ENCODE measurements around the gene CDC123. TPM values are rescaled to one million over a fixed set of nuclear protein-coding genes. Genes with fewer than 3 reads are reported as not detected.
"Not testable (repeated sequence)": the region's sequence is repeated elsewhere in the genome, so short reads cannot be mapped to it uniquely, and the experiment has no call there.

The CDC123 gene
- total and polyA plus RNA-seq, 12 donors = 41.1 to 119 (median 55.7) TPM

DNA sequence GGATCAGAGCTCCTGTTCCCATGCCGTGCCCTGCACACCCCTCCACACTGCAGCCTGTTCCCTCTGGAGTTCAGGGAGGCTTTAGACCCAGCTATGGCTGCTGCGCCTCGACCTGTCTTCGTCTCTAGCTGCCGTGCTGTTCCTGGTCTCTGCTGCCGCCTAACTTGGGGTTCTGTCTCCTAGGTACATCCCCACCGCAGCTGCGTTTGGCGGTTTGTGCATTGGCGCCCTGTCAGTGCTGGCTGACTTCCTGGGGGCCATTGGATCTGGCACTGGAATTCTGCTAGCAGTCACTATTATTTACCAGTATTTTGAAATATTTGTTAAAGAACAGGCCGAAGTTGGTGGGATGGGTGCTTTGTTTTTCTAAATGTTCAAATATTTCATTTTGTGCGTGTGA lies 31.9 kb upstream of the CDC123 start:
- intact Hi-C loops (cut with DNase I) = no loop called here
- WGBS, 4 donors = 94 to 96% (median 95%) methylated on average over 11 to 12 of the region's 12 CpGs
- Histone ChIP-seq H3K36me3 (replicated peaks in 1 of 2) (peaks cover 0 to 51% of the 10 kb centered on the region in 2 donors), H3K27ac (no peak overlapping the region), H3K27me3 (no peaks in the 10 kb centered on the region), H3K4me3 (no peak overlapping the region), H3K9me3 (replicated peaks in 1 of 3) (no peaks in the 10 kb centered on the region), H3K4me1 (replicated peaks in 1 of 2) (no peaks in the 10 kb centered on the region)
- TF ChIP-seq, protein P1, sequence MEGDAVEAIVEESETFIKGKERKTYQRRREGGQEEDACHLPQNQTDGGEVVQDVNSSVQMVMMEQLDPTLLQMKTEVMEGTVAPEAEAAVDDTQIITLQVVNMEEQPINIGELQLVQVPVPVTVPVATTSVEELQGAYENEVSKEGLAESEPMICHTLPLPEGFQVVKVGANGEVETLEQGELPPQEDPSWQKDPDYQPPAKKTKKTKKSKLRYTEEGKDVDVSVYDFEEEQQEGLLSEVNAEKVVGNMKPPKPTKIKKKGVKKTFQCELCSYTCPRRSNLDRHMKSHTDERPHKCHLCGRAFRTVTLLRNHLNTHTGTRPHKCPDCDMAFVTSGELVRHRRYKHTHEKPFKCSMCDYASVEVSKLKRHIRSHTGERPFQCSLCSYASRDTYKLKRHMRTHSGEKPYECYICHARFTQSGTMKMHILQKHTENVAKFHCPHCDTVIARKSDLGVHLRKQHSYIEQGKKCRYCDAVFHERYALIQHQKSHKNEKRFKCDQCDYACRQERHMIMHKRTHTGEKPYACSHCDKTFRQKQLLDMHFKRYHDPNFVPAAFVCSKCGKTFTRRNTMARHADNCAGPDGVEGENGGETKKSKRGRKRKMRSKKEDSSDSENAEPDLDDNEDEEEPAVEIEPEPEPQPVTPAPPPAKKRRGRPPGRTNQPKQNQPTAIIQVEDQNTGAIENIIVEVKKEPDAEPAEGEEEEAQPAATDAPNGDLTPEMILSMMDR (IDR thresholded peaks at IDR 0.05) = no peak
- no peak for DNase-seq

DNA sequence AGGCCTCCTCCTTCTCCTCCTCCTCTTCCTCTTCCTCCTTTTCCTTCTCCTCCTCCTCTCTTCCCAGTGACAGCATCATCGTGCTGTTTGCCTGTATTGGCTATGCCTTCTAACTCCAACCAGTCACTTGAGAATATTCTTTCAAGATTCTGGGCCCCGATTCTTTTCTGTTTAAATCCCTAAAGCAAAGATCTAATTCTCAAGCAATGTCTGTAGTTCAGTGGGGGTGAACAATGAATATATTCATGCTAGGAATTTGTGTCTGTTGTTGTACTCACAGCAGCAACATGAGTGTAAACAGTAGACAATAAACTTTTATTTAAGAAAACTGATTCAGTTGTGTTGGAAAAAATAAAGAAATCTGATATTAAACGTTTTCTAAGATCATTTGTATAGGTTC lies 31.0 kb upstream of the CDC123 start:
- Histone ChIP-seq H3K9me3 (replicated peaks in 1 of 3) (no peaks in the 10 kb centered on the region), H3K4me1 (replicated peaks in 1 of 2) (no peaks in the 10 kb centered on the region), H3K36me3 (replicated peaks in 1 of 2) (peaks cover 0 to 55% of the 10 kb centered on the region in 2 donors), H3K27me3 (no peaks in the 10 kb centered on the region), H3K4me3 (no peak overlapping the region), H3K27ac (no peak overlapping the region)
- no peak for TF ChIP-seq POLR2A (IDR thresholded peaks at IDR 0.05)
- TF ChIP-seq, protein P1 (IDR thresholded peaks at IDR 0.05) = no peak
- 77 to 85% (median 78%) methylated on average over 3 of the region's 3 CpGs for WGBS, 4 donors
- DNase-seq = no peak
- intact Hi-C loops (cut with DNase I) = no loop called here

DNA sequence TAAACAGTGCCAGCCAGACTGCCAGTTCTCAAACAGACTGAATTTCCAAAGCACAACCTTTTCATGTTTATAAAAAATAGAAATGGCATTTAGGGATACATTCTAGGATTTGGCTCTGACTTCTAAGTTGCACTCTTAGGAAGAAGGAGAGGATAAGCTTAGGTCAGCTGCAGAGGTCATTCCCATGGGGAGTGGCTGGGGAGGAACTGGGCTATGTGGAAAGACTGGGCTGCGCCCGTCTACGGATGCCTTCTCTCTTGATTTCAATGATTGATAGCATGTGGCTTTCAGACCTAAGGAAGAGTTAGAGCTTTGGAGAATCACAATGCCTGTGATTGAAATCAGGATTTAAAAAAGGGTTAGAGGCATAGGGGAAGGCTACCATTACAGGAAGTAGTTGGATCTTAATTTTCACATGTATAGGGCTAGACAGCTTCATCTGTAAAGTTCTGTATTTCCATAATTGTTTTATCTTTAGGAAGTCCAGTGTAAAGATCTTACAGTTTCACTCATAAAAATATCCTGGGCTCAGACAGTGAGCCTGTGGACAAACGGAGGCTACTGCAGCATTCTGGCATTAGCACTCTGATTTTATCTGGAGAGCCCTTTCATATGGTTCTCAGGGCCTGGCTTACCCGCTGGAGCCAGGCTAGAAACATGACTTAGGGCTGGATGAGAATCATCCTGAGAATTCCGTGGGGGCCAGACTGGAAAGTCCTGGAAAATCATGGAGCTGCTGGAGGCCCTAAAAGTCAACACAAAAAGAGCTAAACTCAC lies 29.8 kb upstream of the CDC123 start:
- H3K36me3 ChIP-seq (replicated peaks in 1 of 2) = peaks cover 0 to 56% of the 10 kb centered on the region in 2 donors
- DNase-seq = no peak

GRCh38 chr10:12171512-12171911 lies 24.5 kb upstream of the CDC123 start:
- 83 to 99% (median 92%) methylated on average over 6 of the region's 6 CpGs for WGBS, 4 donors
- intact Hi-C loops (cut with DNase I) = not testable (repeated sequence)

More for the DNA sequence above, 29.8 kb upstream of the CDC123 start:
- WGBS, 4 donors = 82 to 93% (median 88%) methylated on average over 6 of the region's 6 CpGs
- intact Hi-C loops (cut with DNase I) = no loop called here
- no peak overlapping the region for H3K4me3 ChIP-seq
- no peaks in the 10 kb centered on the region for H3K4me1 ChIP-seq (replicated peaks in 1 of 2)
- no peak overlapping the region for H3K27ac ChIP-seq
- TF ChIP-seq, protein P1 (IDR thresholded peaks at IDR 0.05) = no peak
- TF ChIP-seq POLR2A (IDR thresholded peaks at IDR 0.05) = no peak
- H3K27me3 ChIP-seq = no peaks in the 10 kb centered on the region
- H3K9me3 ChIP-seq (replicated peaks in 1 of 3) = no peaks in the 10 kb centered on the region

GRCh38 chr10:12177642-12178041 lies 18.3 kb upstream of the CDC123 start:
- intact Hi-C loops (cut with DNase I) = no loop called here
- Histone ChIP-seq H3K27me3 (no peaks in the 10 kb centered on the region), H3K27ac (no peak overlapping the region), H3K9me3 (replicated peaks in 1 of 3) (no peaks in the 10 kb centered on the region), H3K4me3 (no peak overlapping the region), H3K36me3 (replicated peaks in 1 of 2) (peaks cover 0 to 60% of the 10 kb centered on the region in 2 donors), H3K4me1 (replicated peaks in 1 of 2) (no peaks in the 10 kb centered on the region)
- DNase-seq = no peak
- no peak for TF ChIP-seq POLR2A (IDR thresholded peaks at IDR 0.05)
- TF ChIP-seq, protein P1 (IDR thresholded peaks at IDR 0.05) = no peak
- 90 to 94% (median 93%) methylated on average over 9 of the region's 9 CpGs for WGBS, 4 donors

More at GRCh38 chr10:12171512-12171911, 24.5 kb upstream of the CDC123 start:
- not testable (repeated sequence) for H3K4me3 ChIP-seq; DNase-seq; H3K9me3 ChIP-seq (replicated peaks in 1 of 3); H3K27ac ChIP-seq; H3K27me3 ChIP-seq; H3K4me1 ChIP-seq (replicated peaks in 1 of 2)
- H3K36me3 ChIP-seq (replicated peaks in 1 of 2) = peaks cover 0 to 78% of the 10 kb centered on the region in 2 donors

All from adrenal gland (tissue), 12 donors.